ENCODE data around the gene SMAD2. TPM values are rescaled to one million over a fixed set of nuclear protein-coding genes. Genes with fewer than 3 reads are reported as not detected.

SMAD2 gene
- total and polyA plus RNA-seq, 4 experiments from 2014 or later, result 88.5 to 131 (median 109) TPM

GRCh38 chr18:47899107-47899840 is 31.2 kb downstream of the SMAD2 start:
- H3K4me3 ChIP-seq (ENCODE audit: low read length in 2 of 2), result no peak overlapping the region
- no peak overlapping the region for H3K27ac ChIP-seq (ENCODE audit: low read depth, low read length)
- H3K9me3 Mint-ChIP-seq, result peaks cover 0 to 17% (median 9%) of the 10 kb centered on the region in 8 donors
- H3K4me1 Mint-ChIP-seq, result peaks cover 54 to 87% (median 64%) of the 10 kb centered on the region in 4 donors
- POLR2A ChIA-PET (ENCODE audit: partially characterized antibody), result interaction anchor here (1.4 to 3.6 kb wide), 3 partner anchors 19 to 38 kb away, joined by 3 to 20 read pairs (median 4); partner anchors contain the start of gene SMAD2
- no peaks in the 10 kb centered on the region for H3K27me3 Mint-ChIP-seq
- intact Hi-C loops (cut with micrococcal nuclease), result no loop called here
- H3K9me3 ChIP-seq (ENCODE audit: control insufficient read depth in 1 of 2, low read length in 2 of 2), result no peaks in the 10 kb centered on the region
- peaks cover 30 to 39% of the 10 kb centered on the region in 2 donors for H3K36me3 Mint-ChIP-seq
- peak overlapping the region in 3 of 7 donors; percentile 33 to 65 (median 43) for H3K27ac Mint-ChIP-seq
- H3K36me3 ChIP-seq (ENCODE audit: insufficient read depth, low read length), result no peaks in the 10 kb centered on the region
- H3K27me3 ChIP-seq (ENCODE audit: insufficient read depth, low read length), result no peaks in the 10 kb centered on the region
- peaks cover 52% of the 10 kb centered on the region for H3K4me1 ChIP-seq (ENCODE audit: insufficient read depth, low read length)
- CTCF ChIA-PET (ENCODE audit: partially characterized antibody), result interaction anchor here (1.0 to 1.5 kb wide), 3 partner anchors 15 to 32 kb away, joined by 3 read pairs; no protein-coding TSS in a partner anchor
- no peak for DNase-seq
- peak overlapping the region in 1 of 8 donors; percentile 6 for H3K4me3 Mint-ChIP-seq

- POLR2A ChIA-PET (ENCODE audit: partially characterized antibody), result interaction anchor here (3.6 kb wide), 1 partner anchor 32 kb away, joined by 20 read pairs; the partner anchor contains the start of gene SMAD2
- CTCF ChIA-PET (ENCODE audit: partially characterized antibody), result interaction anchor here (1.5 kb wide), 1 partner anchor 17 kb away, joined by 3 read pairs; no protein-coding TSS in a partner anchor
- Histone ChIP-seq H3K27ac (ENCODE audit: low read depth, low read length) (no peak overlapping the region), H3K36me3 (ENCODE audit: insufficient read depth, low read length) (no peaks in the 10 kb centered on the region), H3K27me3 (ENCODE audit: insufficient read depth, low read length) (no peaks in the 10 kb centered on the region), H3K4me3 (ENCODE audit: low read length in 2 of 2) (no peak overlapping the region), H3K9me3 (ENCODE audit: control insufficient read depth in 1 of 2, low read length in 2 of 2) (no peaks in the 10 kb centered on the region), H3K4me1 (ENCODE audit: insufficient read depth, low read length) (peaks cover 52% of the 10 kb centered on the region)
- peaks cover 35 to 36% of the 10 kb centered on the region in 2 donors for H3K36me3 Mint-ChIP-seq
- no peak for DNase-seq
- intact Hi-C loops (cut with micrococcal nuclease), result no loop called here
- peak overlapping the region in 1 of 7 donors; percentile 65 for H3K27ac Mint-ChIP-seq
- H3K4me1 Mint-ChIP-seq, result peaks cover 58 to 88% (median 64%) of the 10 kb centered on the region in 4 donors
- peaks cover 0 to 13% (median 6%) of the 10 kb centered on the region in 8 donors for H3K9me3 Mint-ChIP-seq
- peak overlapping the region in 1 of 8 donors; percentile 43 for H3K4me3 Mint-ChIP-seq
- no peaks in the 10 kb centered on the region for H3K27me3 Mint-ChIP-seq
Measured at GRCh38 chr18:47898696-47899095, 31.8 kb downstream of the SMAD2 start.

GRCh38 chr18:47898055-47898454 is 32.4 kb downstream of the SMAD2 start:
- no peaks in the 10 kb centered on the region for H3K27me3 ChIP-seq (ENCODE audit: insufficient read depth, low read length)
- no peak for DNase-seq
- H3K27me3 Mint-ChIP-seq, result no peaks in the 10 kb centered on the region
- no peak overlapping the region for H3K27ac Mint-ChIP-seq
- intact Hi-C loops (cut with micrococcal nuclease), result no loop called here
- no peak overlapping the region for H3K4me3 ChIP-seq (ENCODE audit: low read length in 2 of 2)
- CTCF ChIA-PET (ENCODE audit: partially characterized antibody), result no interaction called here
- peaks cover 49% of the 10 kb centered on the region for H3K4me1 ChIP-seq (ENCODE audit: insufficient read depth, low read length)
- H3K9me3 ChIP-seq (ENCODE audit: control insufficient read depth in 1 of 2, low read length in 2 of 2), result no peaks in the 10 kb centered on the region
- peaks cover 53 to 84% (median 62%) of the 10 kb centered on the region in 4 donors for H3K4me1 Mint-ChIP-seq
- POLR2A ChIA-PET (ENCODE audit: partially characterized antibody), result interaction anchor here (3.6 kb wide), 1 partner anchor 32 kb away, joined by 20 read pairs; the partner anchor contains the start of gene SMAD2
- H3K9me3 Mint-ChIP-seq, result peaks cover 0 to 10% (median 2%) of the 10 kb centered on the region in 8 donors
- H3K36me3 ChIP-seq (ENCODE audit: insufficient read depth, low read length), result no peaks in the 10 kb centered on the region
- peaks cover 31 to 37% of the 10 kb centered on the region in 2 donors for H3K36me3 Mint-ChIP-seq
- H3K27ac ChIP-seq (ENCODE audit: low read depth, low read length), result no peak overlapping the region
- no peak overlapping the region for H3K4me3 Mint-ChIP-seq

- H3K27me3 Mint-ChIP-seq, result no peaks in the 10 kb centered on the region
- no peak overlapping the region for H3K27ac ChIP-seq (ENCODE audit: low read depth, low read length)
- ChIA-PET CTCF (ENCODE audit: partially characterized antibody) (interaction anchor here (1.1 kb wide), 1 partner anchor 18 kb away, joined by 3 read pairs; no protein-coding TSS in a partner anchor), POLR2A (ENCODE audit: partially characterized antibody) (interaction anchor here (1.1 kb wide), 1 partner anchor 17 kb away, joined by 3 read pairs; no protein-coding TSS in a partner anchor)
- H3K4me3 Mint-ChIP-seq, result no peak overlapping the region
- peaks cover 34 to 65% (median 44%) of the 10 kb centered on the region in 4 donors for H3K4me1 Mint-ChIP-seq
- H3K4me3 ChIP-seq (ENCODE audit: low read length in 2 of 2), result no peak overlapping the region
- H3K9me3 ChIP-seq (ENCODE audit: control insufficient read depth in 1 of 2, low read length in 2 of 2), result no peaks in the 10 kb centered on the region
- H3K9me3 Mint-ChIP-seq, result peaks cover 0 to 4% (median 0%) of the 10 kb centered on the region in 8 donors
- no peaks in the 10 kb centered on the region for H3K27me3 ChIP-seq (ENCODE audit: insufficient read depth, low read length)
- H3K36me3 Mint-ChIP-seq, result peaks cover 29 to 34% of the 10 kb centered on the region in 2 donors
- peak overlapping the region in 1 of 7 donors; percentile 13 for H3K27ac Mint-ChIP-seq
- intact Hi-C loops (cut with micrococcal nuclease), result no loop called here
- H3K4me1 ChIP-seq (ENCODE audit: insufficient read depth, low read length), result peaks cover 26% of the 10 kb centered on the region
- no peaks in the 10 kb centered on the region for H3K36me3 ChIP-seq (ENCODE audit: insufficient read depth, low read length)
- no peak for DNase-seq
Measured at GRCh38 chr18:47895565-47896250, 34.8 kb downstream of the SMAD2 start.

GRCh38 chr18:47893939-47894699 is 36.3 kb downstream of the SMAD2 start:
- no peak for DNase-seq
- peaks cover 27 to 50% (median 36%) of the 10 kb centered on the region in 4 donors for H3K4me1 Mint-ChIP-seq
- intact Hi-C loops (cut with micrococcal nuclease), result no loop called here
- Histone ChIP-seq H3K27ac (ENCODE audit: low read depth, low read length) (no peak overlapping the region), H3K4me1 (ENCODE audit: insufficient read depth, low read length) (peaks cover 13% of the 10 kb centered on the region), H3K27me3 (ENCODE audit: insufficient read depth, low read length) (no peaks in the 10 kb centered on the region), H3K36me3 (ENCODE audit: insufficient read depth, low read length) (no peaks in the 10 kb centered on the region), H3K4me3 (ENCODE audit: low read length in 2 of 2) (no peak overlapping the region), H3K9me3 (ENCODE audit: control insufficient read depth in 1 of 2, low read length in 2 of 2) (no peaks in the 10 kb centered on the region)
- H3K27ac Mint-ChIP-seq, result peak overlapping the region in 3 of 7 donors; percentile 2 to 11 (median 9)
- no peaks in the 10 kb centered on the region for H3K27me3 Mint-ChIP-seq
- H3K36me3 Mint-ChIP-seq, result peaks cover 32 to 41% of the 10 kb centered on the region in 2 donors
- ChIA-PET POLR2A (ENCODE audit: partially characterized antibody) (interaction anchor here (0.6 to 3.5 kb wide), 3 partner anchors 8 to 36 kb away, joined by 5 to 11 read pairs (median 8); partner anchors contain the start of gene SMAD2), CTCF (ENCODE audit: partially characterized antibody) (interaction anchor here (0.7 kb wide), 1 partner anchor 10 kb away, joined by 3 read pairs; no protein-coding TSS in a partner anchor)
- peak overlapping the region in 1 of 8 donors; percentile 19 for H3K4me3 Mint-ChIP-seq
- H3K9me3 Mint-ChIP-seq, result no peaks in the 10 kb centered on the region

- DNase-seq, result no peak
- Histone ChIP-seq H3K36me3 (ENCODE audit: insufficient read depth, low read length) (no peaks in the 10 kb centered on the region), H3K9me3 (ENCODE audit: control insufficient read depth in 1 of 2, low read length in 2 of 2) (no peaks in the 10 kb centered on the region), H3K4me1 (ENCODE audit: insufficient read depth, low read length) (peaks cover 13% of the 10 kb centered on the region), H3K27ac (ENCODE audit: low read depth, low read length) (no peak overlapping the region), H3K27me3 (ENCODE audit: insufficient read depth, low read length) (no peaks in the 10 kb centered on the region), H3K4me3 (ENCODE audit: low read length in 2 of 2) (no peak overlapping the region)
- Mint-ChIP-seq H3K4me3 (no peak overlapping the region), H3K27ac (no peak overlapping the region), H3K36me3 (peaks cover 42 to 45% of the 10 kb centered on the region in 2 donors), H3K9me3 (no peaks in the 10 kb centered on the region), H3K27me3 (no peaks in the 10 kb centered on the region), H3K4me1 (peaks cover 26 to 51% (median 32%) of the 10 kb centered on the region in 4 donors)
- intact Hi-C loops (cut with micrococcal nuclease), result no loop called here
- CTCF ChIA-PET (ENCODE audit: partially characterized antibody), result no interaction called here
- POLR2A ChIA-PET (ENCODE audit: partially characterized antibody), result interaction anchor here (1.5 to 3.5 kb wide), 2 partner anchors 9 to 37 kb away, joined by 8 to 11 read pairs; partner anchors contain the start of gene SMAD2
Measured at GRCh38 chr18:47893047-47893446, 37.4 kb downstream of the SMAD2 start.
